HG03558 (cell line): ENCODE measurements around the gene SNAPC3.
"Not testable (repeated sequence)": the region's sequence is repeated elsewhere in the genome, so short reads cannot be mapped to it uniquely, and the experiment has no call there.

ENCODE experiments used
- ATAC-seq: cut with Tn5 transposase; IDR thresholded peaks from one replicate; pipeline ENCODE4 v1.9.1; 2021; ENCODE audit warnings: moderate number of reproducible peaks; ENCODE audit not compliant: unreplicated experiment; ENCODE audit errors: extremely low read depth

SNAPC3 gene

GRCh38 chr9:15421990-15422371 is 695 bp upstream of the SNAPC3 start:
- ATAC-seq: no peak

- ATAC-seq: no peak
Measured at GRCh38 chr9:15423231-15423985, 732 bp downstream of the SNAPC3 start.

GRCh38 chr9:15426019-15426418 is 3.3 kb downstream of the SNAPC3 start:
- ATAC-seq: peak; percentile 39

GRCh38 chr9:15427702-15428101 is 5.0 kb downstream of the SNAPC3 start:
- not testable (repeated sequence) for ATAC-seq

- ATAC-seq: no peak
Measured at GRCh38 chr9:15430920-15431844, 8.5 kb downstream of the SNAPC3 start.

DNA sequence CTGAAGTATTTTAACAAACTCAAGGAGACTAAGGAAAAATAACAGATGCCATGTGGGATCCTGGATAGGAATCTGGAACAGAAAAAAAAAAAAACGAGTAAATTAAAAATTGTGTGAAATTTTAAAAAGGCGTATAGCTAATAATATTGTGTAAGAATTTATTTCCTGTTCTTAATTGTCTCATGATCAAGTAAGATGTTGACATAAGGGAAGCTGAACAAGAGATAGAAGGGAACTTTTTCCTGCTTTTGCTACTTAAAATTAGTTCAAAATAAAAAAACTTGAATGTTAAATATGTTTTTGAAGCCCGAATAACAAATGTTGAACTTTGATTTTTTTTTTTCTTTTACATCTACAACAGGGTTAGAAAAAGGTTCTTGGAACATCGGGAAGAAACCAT is 10.5 kb downstream of the SNAPC3 start:
- no peak for ATAC-seq

GRCh38 chr9:15433661-15434060 is 11.0 kb downstream of the SNAPC3 start:
- ATAC-seq: no peak

GRCh38 chr9:15438891-15439290 is 16.2 kb downstream of the SNAPC3 start:
- ATAC-seq: no peak

DNA sequence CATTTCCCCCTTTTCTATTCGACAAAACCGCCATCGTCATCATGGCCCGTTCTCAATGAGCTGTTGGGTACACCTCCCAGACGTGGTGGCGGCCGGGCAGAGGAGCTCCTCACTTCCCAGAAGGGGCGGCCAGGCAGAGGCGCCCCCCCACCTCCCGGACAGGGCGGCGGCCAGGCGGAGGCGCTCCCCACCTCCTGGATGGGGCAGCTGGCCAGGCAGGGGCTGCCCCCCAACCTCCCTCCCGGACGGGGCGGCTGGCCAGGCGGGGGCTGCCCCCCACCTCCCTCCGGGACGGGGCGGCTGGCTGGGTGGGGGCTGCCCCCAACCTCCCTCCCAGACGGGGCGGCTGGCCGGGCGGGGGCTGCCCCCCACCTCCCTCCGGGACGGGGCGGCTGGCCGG is 19.2 kb downstream of the SNAPC3 start:
- not testable (repeated sequence) for ATAC-seq

DNA sequence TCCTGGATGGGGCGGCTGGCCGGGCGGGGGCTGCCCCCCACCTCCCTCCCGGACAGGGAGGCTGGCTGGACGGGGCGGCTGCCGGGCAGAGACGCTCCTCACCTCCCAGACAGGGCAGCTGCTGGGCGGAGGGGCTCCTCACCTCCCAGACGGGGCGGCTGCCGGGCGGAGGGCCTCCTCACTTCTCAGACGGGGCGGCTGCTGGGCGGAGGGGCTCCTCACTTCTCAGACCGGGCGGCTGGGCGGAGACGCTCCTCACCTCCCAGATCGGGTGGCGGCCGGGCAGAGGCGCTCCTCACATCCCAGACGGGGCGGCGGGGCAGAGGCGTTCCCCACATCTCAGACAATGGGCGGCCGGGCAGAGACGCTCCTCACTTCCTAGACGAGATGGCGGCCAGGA is 19.6 kb downstream of the SNAPC3 start:
- not testable (repeated sequence) for ATAC-seq

DNA sequence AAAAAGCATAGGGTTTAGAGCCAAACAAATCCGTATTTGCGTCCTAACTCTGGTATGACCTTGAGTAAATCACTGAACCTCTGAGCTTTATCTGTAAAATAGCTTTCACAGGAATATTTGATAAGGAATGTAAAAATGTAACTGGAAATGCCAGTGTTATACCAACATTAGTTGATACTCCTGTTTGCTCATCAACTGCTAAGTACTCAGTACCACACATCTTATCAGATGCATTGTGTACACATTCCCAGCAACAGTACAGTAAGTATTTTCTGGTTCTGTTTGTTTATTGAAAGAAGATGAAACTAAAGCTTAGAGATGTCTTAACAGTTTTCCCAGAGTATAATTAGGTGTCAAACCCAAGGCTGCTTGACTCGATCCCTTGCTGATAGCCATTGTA is 21.5 kb downstream of the SNAPC3 start:
- ATAC-seq: no peak

DNA sequence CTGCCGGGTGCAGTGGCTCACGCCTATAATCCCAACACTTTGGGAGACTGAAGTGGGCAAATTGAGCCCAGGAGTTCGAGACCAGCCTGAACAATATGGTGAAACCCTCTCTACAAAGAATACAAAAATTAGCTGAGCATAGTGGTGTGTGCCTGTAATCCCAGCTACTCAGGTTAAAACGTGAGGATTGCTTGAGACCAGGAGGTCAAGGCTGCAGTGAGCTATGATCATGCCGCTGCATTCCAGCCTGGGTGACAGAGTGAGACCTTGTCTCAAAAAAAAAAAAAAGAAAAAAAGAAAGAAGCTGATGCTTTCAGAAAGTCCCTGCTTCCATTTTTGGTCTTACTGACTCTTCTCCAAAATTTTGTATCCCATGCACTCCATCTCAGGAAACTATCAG is 31.3 kb downstream of the SNAPC3 start:
- no peak for ATAC-seq

GRCh38 chr9:15461056-15461455 is 38.4 kb downstream of the SNAPC3 start:
- ATAC-seq: no peak

- ATAC-seq: no peak
Measured at GRCh38 chr9:15461601-15462000, 38.9 kb downstream of the SNAPC3 start.

- no peak for ATAC-seq
Measured at GRCh38 chr9:15468145-15468544, 45.5 kb downstream of the SNAPC3 start.

GRCh38 chr9:15469406-15469805 is 46.7 kb downstream of the SNAPC3 start:
- no peak for ATAC-seq

GRCh38 chr9:15469862-15470261 is 47.2 kb downstream of the SNAPC3 start:
- no peak for ATAC-seq

- no peak for ATAC-seq
Measured at GRCh38 chr9:15475923-15476536, 53.4 kb downstream of the SNAPC3 start.

DNA sequence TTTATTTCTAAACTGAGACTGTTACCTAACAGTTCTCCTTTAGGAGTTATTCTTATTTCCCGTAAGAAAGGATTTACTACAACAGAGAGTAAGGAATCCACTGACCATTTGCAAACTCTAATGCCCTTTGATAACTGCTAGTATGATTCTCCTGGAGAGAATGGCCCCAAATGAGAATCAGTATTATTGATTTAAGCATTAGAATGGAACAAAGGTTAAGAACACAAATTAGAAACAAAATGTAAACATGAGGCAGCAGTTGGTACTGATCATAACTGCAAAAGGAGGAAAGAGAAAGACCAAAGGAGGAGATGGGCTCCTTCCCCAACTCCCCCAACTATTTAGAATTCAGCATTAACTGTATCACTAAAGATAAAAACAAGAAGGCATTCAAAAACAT is 57.4 kb downstream of the SNAPC3 start:
- no peak for ATAC-seq

DNA sequence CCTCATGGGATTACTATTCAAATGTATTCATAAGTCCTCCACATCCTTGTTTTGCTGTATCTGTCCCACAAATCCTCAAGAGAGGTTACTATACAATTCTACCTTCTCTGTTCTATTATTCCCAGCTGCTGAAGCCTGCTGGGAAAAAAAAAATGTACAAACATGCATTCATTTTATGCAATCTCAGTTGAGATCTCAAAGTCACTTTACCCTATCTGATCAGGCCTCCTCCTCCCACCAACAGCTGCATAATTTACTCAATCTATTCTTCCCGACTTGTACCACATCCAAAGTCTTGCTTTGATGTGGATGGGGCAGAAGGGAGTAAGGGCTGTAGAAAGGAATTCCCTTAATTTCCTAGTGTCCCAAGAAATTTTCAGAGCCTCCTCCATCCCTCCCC is 59.5 kb downstream of the SNAPC3 start:
- no peak for ATAC-seq

DNA sequence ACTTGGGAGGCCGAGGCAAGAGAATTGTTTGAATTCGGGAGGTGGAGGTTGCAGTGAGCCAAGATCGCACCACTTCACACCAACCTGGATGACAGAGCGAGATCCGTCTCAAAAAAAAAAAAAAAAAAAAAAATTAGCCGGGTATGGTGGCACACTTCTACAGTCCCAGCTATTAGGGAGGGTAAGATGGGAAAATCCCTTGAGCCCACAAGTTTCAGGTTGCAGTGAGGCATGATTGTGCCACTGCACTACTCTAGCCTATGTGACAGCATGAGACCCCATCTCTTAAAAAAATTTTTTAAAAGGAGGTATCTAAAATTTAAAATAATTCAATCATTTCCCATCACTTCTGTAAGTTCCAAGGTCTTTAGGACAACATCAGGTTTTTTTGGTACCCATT is 62.1 kb downstream of the SNAPC3 start:
- ATAC-seq: no peak
